ENCODE measurements around the gene ASB18.
"Not testable (repeated sequence)": the region's sequence is repeated elsewhere in the genome, so short reads cannot be mapped to it uniquely, and the experiment has no call there.

The ASB18 gene

GRCh38 chr2:236284208-236284607 is 20.0 kb upstream of the ASB18 start:
- DNase-seq = no peak

GRCh38 chr2:236282406-236282805 is 18.2 kb upstream of the ASB18 start:
- no peak for DNase-seq

- DNase-seq = no peak
Measured at GRCh38 chr2:236281423-236281822, 17.2 kb upstream of the ASB18 start.

GRCh38 chr2:236273126-236273525 is 8.9 kb upstream of the ASB18 start:
- DNase-seq = no peak

GRCh38 chr2:236271851-236272250 is 7.6 kb upstream of the ASB18 start:
- no peak for DNase-seq

- not testable (repeated sequence) for DNase-seq
Measured at GRCh38 chr2:236269876-236270275, 5.7 kb upstream of the ASB18 start.

GRCh38 chr2:236265675-236266074 is 1.5 kb upstream of the ASB18 start:
- DNase-seq = no peak

GRCh38 chr2:236262238-236262637 is 2.0 kb downstream of the ASB18 start:
- DNase-seq = no peak

GRCh38 chr2:236261452-236261851 is 2.8 kb downstream of the ASB18 start:
- DNase-seq = no peak

- DNase-seq = no peak
Measured at GRCh38 chr2:236259371-236259770, 4.8 kb downstream of the ASB18 start.

GRCh38 chr2:236257575-236257974 is 6.6 kb downstream of the ASB18 start:
- no peak for DNase-seq

- no peak for DNase-seq
Measured at GRCh38 chr2:236257136-236257535, 7.1 kb downstream of the ASB18 start.

GRCh38 chr2:236256366-236256985 is 7.7 kb downstream of the ASB18 start:
- DNase-seq = no peak

- DNase-seq = no peak
Measured at GRCh38 chr2:236254674-236255073, 9.5 kb downstream of the ASB18 start.

GRCh38 chr2:236254001-236254400 is 10.2 kb downstream of the ASB18 start:
- DNase-seq = no peak

GRCh38 chr2:236252602-236253001 is 11.6 kb downstream of the ASB18 start:
- DNase-seq = no peak

GRCh38 chr2:236250909-236251579 is 13.2 kb downstream of the ASB18 start:
- DNase-seq = no peak

GRCh38 chr2:236250286-236250685 is 13.9 kb downstream of the ASB18 start:
- no peak for DNase-seq

- DNase-seq = no peak
Measured at GRCh38 chr2:236249066-236249465, 15.1 kb downstream of the ASB18 start.

GRCh38 chr2:236246711-236247246 is 17.4 kb downstream of the ASB18 start:
- DNase-seq = no peak

GRCh38 chr2:236244256-236244655 is 19.9 kb downstream of the ASB18 start:
- no peak for DNase-seq

GRCh38 chr2:236242057-236242495 is 22.1 kb downstream of the ASB18 start:
- DNase-seq = no peak

- no peak for DNase-seq
Measured at GRCh38 chr2:236241181-236242056, 22.8 kb downstream of the ASB18 start.
